ENCODE results near the gene NRXN3. TPM values are rescaled to one million over a fixed set of nuclear protein-coding genes. Genes with fewer than 3 reads are reported as not detected.

NRXN3 gene
- polyA plus RNA-seq, 1 of the 3 experiments (the other 2 are of a cell fraction) = 1.6 TPM

- Histone ChIP-seq H3K36me3 (replicated peaks in 1 of 2; ENCODE audit: control insufficient read depth in 1 of 2, insufficient read depth in 2 of 2, low read length in 1 of 2) (no peaks in the 10 kb centered on the region), H3K79me2 (ENCODE audit: insufficient read depth) (no peaks in the 10 kb centered on the region), H3K4me2 (no peak overlapping the region), H3K4me3 (ENCODE audit: low read depth in 2 of 2, low read length in 1 of 2) (no peak overlapping the region), H2AFZ (ENCODE audit: low read depth) (no peak overlapping the region), H3K4me1 (ENCODE audit: control insufficient read depth in 1 of 2, insufficient read depth in 2 of 2, low read depth in 1 of 2, low read length in 1 of 2) (no peaks in the 10 kb centered on the region), H3K27me3 (ENCODE audit: insufficient read depth) (no peaks in the 10 kb centered on the region), H3F3A (replicated peaks; ENCODE audit: insufficient read depth) (no peaks in the 10 kb centered on the region), H3K27ac (ENCODE audit: low read depth in 2 of 2, low read length in 1 of 2) (no peak overlapping the region), H3K9ac (no peak overlapping the region), H3K9me2 (no peaks in the 10 kb centered on the region), H3K9me3 (no peaks in the 10 kb centered on the region), H4K20me1 (ENCODE audit: insufficient read depth) (no peaks in the 10 kb centered on the region)
- POLR2A ChIA-PET = interaction anchor here (0.6 kb wide), 1 partner anchor 760 kb away, joined by 4 read pairs; no protein-coding TSS in a partner anchor
- DNase-seq = no peak
- WGBS (ENCODE audit: low lambda C conversion rate) = 19% methylated on average over 4 of the region's 4 CpGs
- CTCF ChIA-PET = interaction anchor here (1.8 to 1.9 kb wide), 2 partner anchors 9 to 65 kb away, joined by 5 to 8 read pairs; no protein-coding TSS in a partner anchor
- no peak for TF ChIP-seq ZBTB33 (IDR thresholded peaks at IDR 0.05; ENCODE audit: borderline replicate concordance, low read depth)
- TF ChIP-seq JUND (IDR thresholded peaks at IDR 0.05) = no peak
These were observed 331.7 kb downstream of the NRXN3 start for GRCh38 chr14:78501909-78502308.

DNA sequence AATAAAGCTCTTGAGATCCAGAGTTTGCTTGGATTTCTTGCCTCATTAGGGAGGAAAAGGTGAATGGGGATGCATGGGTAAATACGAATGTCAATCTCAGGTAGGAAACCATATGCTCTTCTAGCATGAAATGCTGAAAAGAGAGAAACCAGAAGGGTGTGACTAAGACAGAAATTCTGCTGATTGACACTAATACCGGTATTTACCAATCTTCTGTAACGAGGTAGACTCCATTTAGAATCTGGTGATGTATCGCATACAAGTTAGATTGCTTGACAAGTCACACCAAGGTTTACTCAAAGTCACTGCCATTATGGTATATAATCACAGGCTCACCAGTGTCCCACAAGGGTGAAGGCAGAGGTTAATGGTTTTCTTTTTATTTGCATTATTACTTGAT lies 337.9 kb downstream of the NRXN3 start:
- Histone ChIP-seq H3K36me3 (replicated peaks in 1 of 2; ENCODE audit: control insufficient read depth in 1 of 2, insufficient read depth in 2 of 2, low read length in 1 of 2) (no peaks in the 10 kb centered on the region), H3K4me1 (ENCODE audit: control insufficient read depth in 1 of 2, insufficient read depth in 2 of 2, low read depth in 1 of 2, low read length in 1 of 2) (no peaks in the 10 kb centered on the region), H3K9me3 (no peaks in the 10 kb centered on the region), H3K79me2 (ENCODE audit: insufficient read depth) (no peaks in the 10 kb centered on the region), H3K4me2 (no peak overlapping the region), H3K9ac (no peak overlapping the region), H3K9me2 (no peaks in the 10 kb centered on the region), H3K27me3 (ENCODE audit: insufficient read depth) (no peaks in the 10 kb centered on the region), H2AFZ (ENCODE audit: low read depth) (no peak overlapping the region), H3K4me3 (ENCODE audit: low read depth in 2 of 2, low read length in 1 of 2) (no peak overlapping the region), H4K20me1 (ENCODE audit: insufficient read depth) (no peaks in the 10 kb centered on the region), H3F3A (replicated peaks; ENCODE audit: insufficient read depth) (no peaks in the 10 kb centered on the region), H3K27ac (ENCODE audit: low read depth in 2 of 2, low read length in 1 of 2) (no peak overlapping the region)
- DNase-seq = no peak
- TF ChIP-seq POLR2AphosphoS5 (IDR thresholded peaks at IDR 0.05; ENCODE audit: low read depth, low read length) (no peak), NFIC (IDR thresholded peaks at IDR 0.05; ENCODE audit: borderline replicate concordance) (no peak), TCF12 (IDR thresholded peaks at IDR 0.05) (no peak), MAX (IDR thresholded peaks at IDR 0.05; ENCODE audit: low read depth) (no peak), ZBTB33 (IDR thresholded peaks at IDR 0.05; ENCODE audit: borderline replicate concordance, low read depth) (no peak), MXI1 (IDR thresholded peaks at IDR 0.05; ENCODE audit: low read depth, low read length) (no peak), EP300 (IDR thresholded peaks at IDR 0.05; ENCODE audit: borderline replicate concordance in 1 of 2, low read depth in 1 of 2, low read length in 1 of 2) (no peak), FOXM1 (IDR thresholded peaks at IDR 0.05; ENCODE audit: low read depth) (no peak), SIN3A (IDR thresholded peaks at IDR 0.05; ENCODE audit: borderline replicate concordance, low read depth, low read length) (no peak), FOXJ3 (CRISPR knock-in tag; IDR thresholded peaks at IDR 0.05) (no peak), GATA2 (CRISPR knock-in tag; IDR thresholded peaks at IDR 0.05) (no peak), TEAD4 (IDR thresholded peaks at IDR 0.05; ENCODE audit: borderline replicate concordance, insufficient read depth) (no peak), RCOR1 (IDR thresholded peaks at IDR 0.05; ENCODE audit: low read length) (no peak)
- TF ChIP-seq, protein P1, sequence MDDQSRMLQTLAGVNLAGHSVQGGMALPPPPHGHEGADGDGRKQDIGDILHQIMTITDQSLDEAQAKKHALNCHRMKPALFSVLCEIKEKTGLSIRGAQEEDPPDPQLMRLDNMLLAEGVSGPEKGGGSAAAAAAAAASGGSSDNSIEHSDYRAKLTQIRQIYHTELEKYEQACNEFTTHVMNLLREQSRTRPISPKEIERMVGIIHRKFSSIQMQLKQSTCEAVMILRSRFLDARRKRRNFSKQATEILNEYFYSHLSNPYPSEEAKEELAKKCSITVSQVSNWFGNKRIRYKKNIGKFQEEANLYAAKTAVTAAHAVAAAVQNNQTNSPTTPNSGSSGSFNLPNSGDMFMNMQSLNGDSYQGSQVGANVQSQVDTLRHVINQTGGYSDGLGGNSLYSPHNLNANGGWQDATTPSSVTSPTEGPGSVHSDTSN (IDR thresholded peaks at IDR 0.05) = no peak
- TF ChIP-seq, protein P2, sequence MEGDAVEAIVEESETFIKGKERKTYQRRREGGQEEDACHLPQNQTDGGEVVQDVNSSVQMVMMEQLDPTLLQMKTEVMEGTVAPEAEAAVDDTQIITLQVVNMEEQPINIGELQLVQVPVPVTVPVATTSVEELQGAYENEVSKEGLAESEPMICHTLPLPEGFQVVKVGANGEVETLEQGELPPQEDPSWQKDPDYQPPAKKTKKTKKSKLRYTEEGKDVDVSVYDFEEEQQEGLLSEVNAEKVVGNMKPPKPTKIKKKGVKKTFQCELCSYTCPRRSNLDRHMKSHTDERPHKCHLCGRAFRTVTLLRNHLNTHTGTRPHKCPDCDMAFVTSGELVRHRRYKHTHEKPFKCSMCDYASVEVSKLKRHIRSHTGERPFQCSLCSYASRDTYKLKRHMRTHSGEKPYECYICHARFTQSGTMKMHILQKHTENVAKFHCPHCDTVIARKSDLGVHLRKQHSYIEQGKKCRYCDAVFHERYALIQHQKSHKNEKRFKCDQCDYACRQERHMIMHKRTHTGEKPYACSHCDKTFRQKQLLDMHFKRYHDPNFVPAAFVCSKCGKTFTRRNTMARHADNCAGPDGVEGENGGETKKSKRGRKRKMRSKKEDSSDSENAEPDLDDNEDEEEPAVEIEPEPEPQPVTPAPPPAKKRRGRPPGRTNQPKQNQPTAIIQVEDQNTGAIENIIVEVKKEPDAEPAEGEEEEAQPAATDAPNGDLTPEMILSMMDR (IDR thresholded peaks at IDR 0.05) = no peak
- TF ChIP-seq, protein P3, sequence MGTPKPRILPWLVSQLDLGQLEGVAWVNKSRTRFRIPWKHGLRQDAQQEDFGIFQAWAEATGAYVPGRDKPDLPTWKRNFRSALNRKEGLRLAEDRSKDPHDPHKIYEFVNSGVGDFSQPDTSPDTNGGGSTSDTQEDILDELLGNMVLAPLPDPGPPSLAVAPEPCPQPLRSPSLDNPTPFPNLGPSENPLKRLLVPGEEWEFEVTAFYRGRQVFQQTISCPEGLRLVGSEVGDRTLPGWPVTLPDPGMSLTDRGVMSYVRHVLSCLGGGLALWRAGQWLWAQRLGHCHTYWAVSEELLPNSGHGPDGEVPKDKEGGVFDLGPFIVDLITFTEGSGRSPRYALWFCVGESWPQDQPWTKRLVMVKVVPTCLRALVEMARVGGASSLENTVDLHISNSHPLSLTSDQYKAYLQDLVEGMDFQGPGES (IDR thresholded peaks at IDR 0.05; ENCODE audit: low read depth, low read length) = no peak
- ChIA-PET POLR2A (no interaction called here), CTCF (no interaction called here)
- WGBS (ENCODE audit: low lambda C conversion rate) = 35% methylated on average over 4 of the region's 4 CpGs

Data from SK-N-SH (cell line).